K562 (cell line): ENCODE data around the gene DYNC1H1.

Experiments
- EHMT2 ChIP-seq: fragments of 450-650 bp; IDR thresholded peaks from 2 replicates; pipeline ENCODE4 v1.6.1; 2018; ENCODE audit warnings: antibody characterized with exemption
- TF ChIP-seq, protein P1 (sequence below), 3 experiments: IDR thresholded peaks in 2 of 3; conservative IDR thresholded peaks in 1 of 3; 2 replicates each; pipeline ENCODE4 v1.5.1; 2011 to 2012; ENCODE audit warnings: low read length in 3 of 3, mild to moderate bottlenecking in 3 of 3, control low read depth in 2 of 3, improper control_type of control experiment in 1 of 3, inconsistent platforms in 1 of 3, low read depth in 1 of 3, mixed read lengths in 1 of 3, moderate library complexity in 1 of 3; ENCODE audit not compliant: insufficient read depth in 2 of 3

DNA sequence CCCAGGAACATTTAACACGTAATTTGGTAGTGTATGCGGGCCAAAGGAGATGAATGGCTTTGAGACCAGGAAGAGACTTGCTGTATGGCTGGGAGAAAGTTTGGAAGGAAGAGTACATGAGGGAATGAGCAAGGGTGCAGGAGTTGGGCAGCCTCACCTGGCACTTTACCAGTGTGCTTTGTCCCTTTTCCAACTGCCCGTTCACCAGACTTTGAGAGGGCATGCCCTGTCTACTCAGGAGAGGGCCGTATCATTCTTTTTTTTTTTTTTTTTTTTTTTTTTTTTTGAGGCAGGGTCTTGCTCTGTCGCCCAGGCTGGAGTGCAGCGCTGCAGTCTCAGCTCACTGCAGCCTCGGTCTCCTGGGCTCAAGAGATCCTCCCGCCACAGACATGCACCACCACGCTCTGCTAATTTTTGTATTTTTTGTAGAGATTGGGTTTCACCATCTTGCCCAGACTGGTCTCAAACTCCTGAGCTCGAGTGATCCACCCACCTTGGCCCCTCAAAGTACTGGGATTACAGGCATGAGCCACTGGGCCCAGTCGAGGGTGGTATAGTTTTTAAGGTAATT is 6.5 kb downstream of the DYNC1H1 start:
- TF ChIP-seq, protein P1, sequence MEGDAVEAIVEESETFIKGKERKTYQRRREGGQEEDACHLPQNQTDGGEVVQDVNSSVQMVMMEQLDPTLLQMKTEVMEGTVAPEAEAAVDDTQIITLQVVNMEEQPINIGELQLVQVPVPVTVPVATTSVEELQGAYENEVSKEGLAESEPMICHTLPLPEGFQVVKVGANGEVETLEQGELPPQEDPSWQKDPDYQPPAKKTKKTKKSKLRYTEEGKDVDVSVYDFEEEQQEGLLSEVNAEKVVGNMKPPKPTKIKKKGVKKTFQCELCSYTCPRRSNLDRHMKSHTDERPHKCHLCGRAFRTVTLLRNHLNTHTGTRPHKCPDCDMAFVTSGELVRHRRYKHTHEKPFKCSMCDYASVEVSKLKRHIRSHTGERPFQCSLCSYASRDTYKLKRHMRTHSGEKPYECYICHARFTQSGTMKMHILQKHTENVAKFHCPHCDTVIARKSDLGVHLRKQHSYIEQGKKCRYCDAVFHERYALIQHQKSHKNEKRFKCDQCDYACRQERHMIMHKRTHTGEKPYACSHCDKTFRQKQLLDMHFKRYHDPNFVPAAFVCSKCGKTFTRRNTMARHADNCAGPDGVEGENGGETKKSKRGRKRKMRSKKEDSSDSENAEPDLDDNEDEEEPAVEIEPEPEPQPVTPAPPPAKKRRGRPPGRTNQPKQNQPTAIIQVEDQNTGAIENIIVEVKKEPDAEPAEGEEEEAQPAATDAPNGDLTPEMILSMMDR (IDR thresholded peaks at IDR 0.05 in 2 of 3, conservative IDR thresholded peaks at IDR 0.05 in 1 of 3; ENCODE audit: insufficient read depth in 2 of 3, low read depth in 1 of 3, low read length in 3 of 3), result no peak
- TF ChIP-seq EHMT2, result no peak
